Peyer's patch (tissue), 4 donors: ENCODE results near the gene SOX8.
"Not testable (repeated sequence)": the region's sequence is repeated elsewhere in the genome, so short reads cannot be mapped to it uniquely, and the experiment has no call there.

ENCODE experiments used
- CTCF ChIP-seq, 6 experiments: fragments of 450-650 bp in 4 of 6; fragments of 200-600 bp in 2 of 6; sonication (generic) in 1 of 6; IDR thresholded peaks; one replicate each; pipeline ENCODE4 v1.5.1; 2017 to 2019; ENCODE audit warnings: antibody characterized with exemption in 6 of 6, mild to moderate bottlenecking in 3 of 6, moderate library complexity in 1 of 6
- POLR2A ChIP-seq, 2 donors: fragments of 450-650 bp; IDR thresholded peaks; one replicate each; pipeline ENCODE4 v1.5.1; 2017; ENCODE audit warnings: antibody characterized with exemption in 2 of 2, mild to moderate bottlenecking in 2 of 2, moderate library complexity in 2 of 2

- not testable (repeated sequence) for TF ChIP-seq POLR2A, CTCF (IDR thresholded peaks at IDR 0.05)
These were observed 32.8 kb upstream of the SOX8 start for GRCh38 chr16:948767-949166.
